Neural cell (in vitro differentiated cells): ENCODE data around the gene MTFMT. TPM values are rescaled to one million over a fixed set of nuclear protein-coding genes. Genes with fewer than 3 reads are reported as not detected.

Experiments used
- H2AFZ ChIP-seq: fragments of 200-600, 300-800 bp; sonication (generic), shearing (Covaris generic); 2 replicates; pipeline ENCODE4 v1.6.0; 2014; ENCODE audit warnings: low read depth, mild to moderate bottlenecking, antibody characterized with exemption, low read length, moderate library complexity
- H3F3A ChIP-seq: fragments of 200-600 bp; shearing (Covaris generic); 2 replicates; pipeline ENCODE4 v1.6.1; 2016; ENCODE audit warnings: mild to moderate bottlenecking, moderate library complexity, mixed read lengths, antibody characterized with exemption, low read length; ENCODE audit not compliant: insufficient read depth, poor library complexity, severe bottlenecking
- H3K27ac ChIP-seq: fragments of 200-600, 300-800 bp; sonication (generic), shearing (Covaris generic); 2 replicates; pipeline ENCODE4 v1.5.1; 2014; ENCODE audit warnings: mild to moderate bottlenecking, low read length, moderate library complexity
- H3K27me3 ChIP-seq: fragments of 300-800, 200-600 bp; sonication (generic), shearing (Covaris generic); 2 replicates; pipeline ENCODE4 v1.6.0; 2014; ENCODE audit warnings: mild to moderate bottlenecking, low read depth, low read length, moderate library complexity; ENCODE audit not compliant: insufficient read depth
- H3K36me3 ChIP-seq: fragments of 300-800, 200-600 bp; sonication (generic), shearing (Covaris generic); 2 replicates; pipeline ENCODE4 v1.5.1; 2014; ENCODE audit warnings: mild to moderate bottlenecking, antibody characterized with exemption, low read length, moderate library complexity; ENCODE audit not compliant: insufficient read depth
- H3K4me2 ChIP-seq: fragments of 300-800, 200-600 bp; sonication (generic), shearing (Covaris generic); 2 replicates; pipeline ENCODE4 v1.6.0; 2014; ENCODE audit warnings: mild to moderate bottlenecking, low read length
- H3K4me3 ChIP-seq: fragments of 300-800, 200-600 bp; sonication (generic), shearing (Covaris generic); 2 replicates; pipeline ENCODE4 v1.5.1; 2014; ENCODE audit warnings: mild to moderate bottlenecking, low read length, moderate library complexity
- H3K79me2 ChIP-seq: fragments of 200-600 bp; shearing (Covaris generic); replicated peaks from 2 replicates; pipeline ENCODE4 v1.6.0; 2014; ENCODE audit warnings: mild to moderate bottlenecking, low read length, moderate library complexity; ENCODE audit not compliant: insufficient read depth
- H3K9ac ChIP-seq: fragments of 300-800, 200-600 bp; sonication (generic), shearing (Covaris generic); 2 replicates; pipeline ENCODE4 v1.6.1; 2016; ENCODE audit warnings: mild to moderate bottlenecking, low read length, mixed read lengths
- H3K9me2 ChIP-seq: fragments of 200-600 bp; shearing (Covaris generic); 2 replicates; pipeline ENCODE4 v1.6.1; 2016; ENCODE audit warnings: mild to moderate bottlenecking, low read length, mixed read lengths; ENCODE audit not compliant: insufficient read depth
- H3K9me3 ChIP-seq: fragments of 200-600, 300-800 bp; sonication (generic), shearing (Covaris generic); 2 replicates; pipeline ENCODE4 v1.6.1; 2016; ENCODE audit warnings: mild to moderate bottlenecking, mixed run types, low read length, moderate library complexity, mixed read lengths
- H4K20me1 ChIP-seq: fragments of 200-600 bp; shearing (Covaris generic); 2 replicates; pipeline ENCODE4 v1.6.1; 2016; ENCODE audit warnings: mild to moderate bottlenecking, mixed run types; ENCODE audit not compliant: insufficient read depth
- EP300 ChIP-seq: fragments of 450-650 bp; conservative IDR thresholded peaks from 2 replicates; pipeline ENCODE4 v1.6.1; 2014; ENCODE audit warnings: antibody characterized with exemption, mild to moderate bottlenecking, moderate library complexity; ENCODE audit not compliant: poor library complexity, severe bottlenecking
- EZH2 ChIP-seq: fragments of 200-600, 300-800 bp; shearing (Covaris generic), sonication (generic); IDR thresholded peaks from 2 replicates; pipeline ENCODE4 v1.6.1; 2014; ENCODE audit warnings: antibody characterized with exemption, low read length, borderline replicate concordance, mild to moderate bottlenecking; ENCODE audit not compliant: insufficient read depth, poor library complexity, severe bottlenecking
- MXI1 ChIP-seq: fragments of 450-650 bp; conservative IDR thresholded peaks from 2 replicates; pipeline ENCODE4 v1.6.1; 2014; ENCODE audit warnings: antibody characterized with exemption, mild to moderate bottlenecking; ENCODE audit not compliant: poor library complexity, severe bottlenecking
- RAD21 ChIP-seq: fragments of 450-650 bp; conservative IDR thresholded peaks from 2 replicates; pipeline ENCODE4 v1.6.1; 2014; ENCODE audit warnings: antibody characterized with exemption, mild to moderate bottlenecking, moderate library complexity
- REST ChIP-seq: IDR thresholded peaks from 2 replicates; pipeline ENCODE4 v1.6.1; 2012; ENCODE audit warnings: borderline replicate concordance
- SMC3 ChIP-seq: fragments of 450-650 bp; conservative IDR thresholded peaks from 2 replicates; pipeline ENCODE4 v1.6.1; 2014; ENCODE audit warnings: antibody characterized with exemption, mild to moderate bottlenecking, moderate library complexity; ENCODE audit not compliant: poor library complexity
- TAF1 ChIP-seq: IDR thresholded peaks from 2 replicates; pipeline ENCODE4 v1.6.1; 2012; ENCODE audit warnings: low read depth
- polyA plus RNA-seq: library from polyadenylated mRNA; depleted of rRNA; stranded (reverse); fragments of >200 nt; gene quantifications from 2 replicates; pipeline ENCODE4 v1.2.3, GENCODE V29; 2014
- TF ChIP-seq, protein P1 (sequence below): fragments of 450-650 bp; IDR thresholded peaks from 2 replicates; pipeline ENCODE4 v1.5.1; 2014; ENCODE audit warnings: antibody characterized with exemption, mild to moderate bottlenecking, moderate library complexity; ENCODE audit not compliant: poor library complexity, severe bottlenecking

Gene MTFMT
- polyA plus RNA-seq, 1 donor from 2014 or later = 21.3 TPM

DNA sequence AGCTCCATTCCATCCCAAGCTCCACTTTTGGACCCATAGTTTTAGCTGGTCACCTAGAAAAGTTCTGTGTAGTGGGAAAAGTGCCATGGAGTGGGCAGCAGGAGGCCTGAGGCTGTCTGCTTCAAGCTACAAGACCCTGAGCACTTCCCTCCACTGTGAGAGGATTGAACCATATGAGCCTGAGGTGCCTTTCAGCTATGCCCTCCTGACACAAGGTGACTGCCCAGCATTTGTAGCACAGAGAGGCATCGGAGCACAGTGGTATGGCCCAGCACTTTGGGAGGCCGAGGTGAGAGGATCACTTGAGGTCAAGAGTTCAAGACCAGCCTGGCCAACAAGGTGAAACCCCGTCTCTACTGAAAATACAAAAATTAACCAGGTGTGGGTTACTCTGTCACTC, 43.2 kb upstream of the MTFMT start:
- Histone ChIP-seq H3K9me3 (no peaks in the 10 kb centered on the region), H3K9ac (no peak overlapping the region), H3K4me2 (no peak overlapping the region), H3K4me3 (no peak overlapping the region), H4K20me1 (no peaks in the 10 kb centered on the region), H2AFZ (no peak overlapping the region), H3K36me3 (no peaks in the 10 kb centered on the region), H3K79me2 (no peaks in the 10 kb centered on the region), H3K9me2 (no peaks in the 10 kb centered on the region), H3F3A (no peaks in the 10 kb centered on the region), H3K27ac (no peak overlapping the region), H3K27me3 (peaks cover 9% of the 10 kb centered on the region)
- TF ChIP-seq, protein P1, sequence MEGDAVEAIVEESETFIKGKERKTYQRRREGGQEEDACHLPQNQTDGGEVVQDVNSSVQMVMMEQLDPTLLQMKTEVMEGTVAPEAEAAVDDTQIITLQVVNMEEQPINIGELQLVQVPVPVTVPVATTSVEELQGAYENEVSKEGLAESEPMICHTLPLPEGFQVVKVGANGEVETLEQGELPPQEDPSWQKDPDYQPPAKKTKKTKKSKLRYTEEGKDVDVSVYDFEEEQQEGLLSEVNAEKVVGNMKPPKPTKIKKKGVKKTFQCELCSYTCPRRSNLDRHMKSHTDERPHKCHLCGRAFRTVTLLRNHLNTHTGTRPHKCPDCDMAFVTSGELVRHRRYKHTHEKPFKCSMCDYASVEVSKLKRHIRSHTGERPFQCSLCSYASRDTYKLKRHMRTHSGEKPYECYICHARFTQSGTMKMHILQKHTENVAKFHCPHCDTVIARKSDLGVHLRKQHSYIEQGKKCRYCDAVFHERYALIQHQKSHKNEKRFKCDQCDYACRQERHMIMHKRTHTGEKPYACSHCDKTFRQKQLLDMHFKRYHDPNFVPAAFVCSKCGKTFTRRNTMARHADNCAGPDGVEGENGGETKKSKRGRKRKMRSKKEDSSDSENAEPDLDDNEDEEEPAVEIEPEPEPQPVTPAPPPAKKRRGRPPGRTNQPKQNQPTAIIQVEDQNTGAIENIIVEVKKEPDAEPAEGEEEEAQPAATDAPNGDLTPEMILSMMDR = no peak
- TF ChIP-seq EP300 (no peak), TAF1 (no peak), REST (no peak), MXI1 (no peak)

- no peak overlapping the region for H3K9ac ChIP-seq
- no peak overlapping the region for H3K4me2 ChIP-seq
- H4K20me1 ChIP-seq = no peaks in the 10 kb centered on the region
- no peaks in the 10 kb centered on the region for H3K79me2 ChIP-seq
- peaks cover 15% of the 10 kb centered on the region for H3K27me3 ChIP-seq
- H3K4me3 ChIP-seq = no peak overlapping the region
- no peak for TF ChIP-seq SMC3
- TF ChIP-seq MXI1 = no peak
- no peak for TF ChIP-seq REST
- TF ChIP-seq RAD21 = no peak
- TF ChIP-seq EZH2 = no peak
- no peaks in the 10 kb centered on the region for H3K9me3 ChIP-seq
- no peaks in the 10 kb centered on the region for H3K36me3 ChIP-seq
- no peaks in the 10 kb centered on the region for H3F3A ChIP-seq
- no peak overlapping the region for H2AFZ ChIP-seq
- no peak overlapping the region for H3K27ac ChIP-seq
- H3K9me2 ChIP-seq = no peaks in the 10 kb centered on the region
Observed at GRCh38 chr15:65072027-65072426, 42.6 kb upstream of the MTFMT start.
